Measurements from ENCODE around the gene DNAL1. TPM values are rescaled to one million over a fixed set of nuclear protein-coding genes. Genes with fewer than 3 reads are reported as not detected.
A peak's percentile ranks its signal among the peaks of the same experiment; 100 is the strongest.

Gene DNAL1
- total RNA-seq, 6 donors from 2014 or later, result 4.2 to 29.8 (median 11.5) TPM

DNA sequence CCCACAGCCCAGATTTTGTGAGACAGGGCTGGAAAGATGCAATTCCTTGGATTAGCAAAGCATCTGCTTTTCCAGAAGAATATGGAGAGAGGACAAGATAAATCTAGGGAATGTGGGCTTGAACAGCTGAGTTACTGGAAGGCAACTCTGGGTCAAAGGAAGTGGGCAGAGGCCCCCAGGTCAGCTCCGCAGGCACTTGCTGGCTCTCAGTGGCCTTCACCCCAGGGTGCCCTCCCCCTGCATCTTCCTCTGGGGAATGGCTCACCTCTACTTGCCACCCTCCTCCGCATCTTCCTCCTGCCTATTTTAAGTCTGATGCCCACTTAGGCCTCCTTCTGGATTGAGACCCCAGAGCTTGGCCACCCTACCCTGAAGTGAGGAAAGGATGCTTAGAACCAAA, 79.9 kb downstream of the DNAL1 start:
- H3K27ac ChIP-seq, result peak overlapping the region; percentile 65 to 80 (median 78)
- WGBS, 2 donors, result 84 to 85% methylated on average over 2 of the region's 2 CpGs
- peaks cover 36 to 44% (median 43%) of the 10 kb centered on the region in 4 donors for H3K4me1 ChIP-seq
- no peaks in the 10 kb centered on the region for H3K9me3 ChIP-seq
- H3K4me3 ChIP-seq, result no peak overlapping the region
- ATAC-seq (ENCODE audit: low FRiP score in 2 of 2), result no peak
- DNase-seq, result no peak
- no peaks in the 10 kb centered on the region for H3K27me3 ChIP-seq
- TF ChIP-seq POLR2AphosphoS5 (IDR thresholded peaks at IDR 0.05) (no peak), POLR2A (IDR thresholded peaks at IDR 0.05) (no peak), EP300 (IDR thresholded peaks at IDR 0.05) (no peak)
- TF ChIP-seq, protein P1, sequence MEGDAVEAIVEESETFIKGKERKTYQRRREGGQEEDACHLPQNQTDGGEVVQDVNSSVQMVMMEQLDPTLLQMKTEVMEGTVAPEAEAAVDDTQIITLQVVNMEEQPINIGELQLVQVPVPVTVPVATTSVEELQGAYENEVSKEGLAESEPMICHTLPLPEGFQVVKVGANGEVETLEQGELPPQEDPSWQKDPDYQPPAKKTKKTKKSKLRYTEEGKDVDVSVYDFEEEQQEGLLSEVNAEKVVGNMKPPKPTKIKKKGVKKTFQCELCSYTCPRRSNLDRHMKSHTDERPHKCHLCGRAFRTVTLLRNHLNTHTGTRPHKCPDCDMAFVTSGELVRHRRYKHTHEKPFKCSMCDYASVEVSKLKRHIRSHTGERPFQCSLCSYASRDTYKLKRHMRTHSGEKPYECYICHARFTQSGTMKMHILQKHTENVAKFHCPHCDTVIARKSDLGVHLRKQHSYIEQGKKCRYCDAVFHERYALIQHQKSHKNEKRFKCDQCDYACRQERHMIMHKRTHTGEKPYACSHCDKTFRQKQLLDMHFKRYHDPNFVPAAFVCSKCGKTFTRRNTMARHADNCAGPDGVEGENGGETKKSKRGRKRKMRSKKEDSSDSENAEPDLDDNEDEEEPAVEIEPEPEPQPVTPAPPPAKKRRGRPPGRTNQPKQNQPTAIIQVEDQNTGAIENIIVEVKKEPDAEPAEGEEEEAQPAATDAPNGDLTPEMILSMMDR (IDR thresholded peaks at IDR 0.05), result no peak
- H3K36me3 ChIP-seq, result peaks cover 38 to 94% (median 77%) of the 10 kb centered on the region in 4 donors

DNA sequence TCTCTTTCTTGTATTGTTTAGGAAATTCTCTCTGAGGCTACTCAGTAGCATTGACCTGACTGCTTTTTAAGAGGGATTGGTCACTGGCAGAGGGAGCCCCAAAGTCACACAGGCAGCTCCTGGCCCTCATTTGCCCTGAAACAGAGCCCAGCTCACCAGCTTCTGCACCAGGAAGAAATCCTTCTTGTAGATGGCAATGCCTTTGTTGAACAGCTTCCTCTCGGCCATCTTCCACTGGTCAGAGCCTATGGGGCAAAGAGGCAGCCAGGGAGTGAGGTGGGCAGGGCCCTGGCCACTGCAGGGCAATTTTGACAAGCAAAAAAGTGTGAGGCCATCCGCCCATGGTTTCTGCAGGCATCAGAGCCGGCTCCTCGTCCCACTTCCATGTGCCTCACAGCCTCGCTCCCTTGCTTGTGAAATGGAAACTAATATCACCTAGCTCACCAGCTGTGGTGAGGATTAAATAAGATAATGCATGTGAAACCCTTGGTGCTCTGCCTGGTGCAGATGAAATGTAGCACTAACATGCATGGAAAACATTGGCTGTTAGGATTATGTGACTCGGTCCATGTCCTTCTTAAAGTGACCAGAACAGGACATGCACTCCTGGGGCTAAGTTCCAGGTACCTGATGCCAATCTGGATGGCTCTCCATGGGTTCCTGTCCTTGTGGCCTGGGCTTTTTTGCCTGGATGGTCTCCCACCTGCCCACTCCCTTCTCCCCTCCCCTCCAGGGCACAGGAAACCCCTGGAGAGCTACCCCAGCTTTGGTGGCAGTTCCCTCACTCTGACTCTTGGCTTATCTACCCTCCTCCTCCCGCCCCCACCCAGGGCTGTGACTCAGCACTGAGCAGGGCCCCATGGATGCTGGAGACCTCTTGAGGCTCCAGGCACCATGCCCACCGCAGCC, 80.6 kb downstream of the DNAL1 start:
- Histone ChIP-seq H3K36me3 (peaks cover 38 to 94% (median 76%) of the 10 kb centered on the region in 4 donors), H3K27me3 (no peaks in the 10 kb centered on the region), H3K4me1 (peaks cover 36 to 45% (median 43%) of the 10 kb centered on the region in 4 donors), H3K9me3 (no peaks in the 10 kb centered on the region), H3K27ac (peak overlapping the region; percentile 65 to 80 (median 78)), H3K4me3 (no peak overlapping the region)
- ATAC-seq (ENCODE audit: low FRiP score in 2 of 2) (no peak), DNase-seq (no peak)
- no peak for TF ChIP-seq EP300 (IDR thresholded peaks at IDR 0.05)
- no peak for TF ChIP-seq POLR2AphosphoS5 (IDR thresholded peaks at IDR 0.05)
- TF ChIP-seq, protein P1 (IDR thresholded peaks at IDR 0.05), result no peak
- TF ChIP-seq POLR2A (IDR thresholded peaks at IDR 0.05), result no peak
- WGBS, 2 donors, result 88 to 90% methylated on average over 7 to 8 of the region's 8 CpGs

DNA sequence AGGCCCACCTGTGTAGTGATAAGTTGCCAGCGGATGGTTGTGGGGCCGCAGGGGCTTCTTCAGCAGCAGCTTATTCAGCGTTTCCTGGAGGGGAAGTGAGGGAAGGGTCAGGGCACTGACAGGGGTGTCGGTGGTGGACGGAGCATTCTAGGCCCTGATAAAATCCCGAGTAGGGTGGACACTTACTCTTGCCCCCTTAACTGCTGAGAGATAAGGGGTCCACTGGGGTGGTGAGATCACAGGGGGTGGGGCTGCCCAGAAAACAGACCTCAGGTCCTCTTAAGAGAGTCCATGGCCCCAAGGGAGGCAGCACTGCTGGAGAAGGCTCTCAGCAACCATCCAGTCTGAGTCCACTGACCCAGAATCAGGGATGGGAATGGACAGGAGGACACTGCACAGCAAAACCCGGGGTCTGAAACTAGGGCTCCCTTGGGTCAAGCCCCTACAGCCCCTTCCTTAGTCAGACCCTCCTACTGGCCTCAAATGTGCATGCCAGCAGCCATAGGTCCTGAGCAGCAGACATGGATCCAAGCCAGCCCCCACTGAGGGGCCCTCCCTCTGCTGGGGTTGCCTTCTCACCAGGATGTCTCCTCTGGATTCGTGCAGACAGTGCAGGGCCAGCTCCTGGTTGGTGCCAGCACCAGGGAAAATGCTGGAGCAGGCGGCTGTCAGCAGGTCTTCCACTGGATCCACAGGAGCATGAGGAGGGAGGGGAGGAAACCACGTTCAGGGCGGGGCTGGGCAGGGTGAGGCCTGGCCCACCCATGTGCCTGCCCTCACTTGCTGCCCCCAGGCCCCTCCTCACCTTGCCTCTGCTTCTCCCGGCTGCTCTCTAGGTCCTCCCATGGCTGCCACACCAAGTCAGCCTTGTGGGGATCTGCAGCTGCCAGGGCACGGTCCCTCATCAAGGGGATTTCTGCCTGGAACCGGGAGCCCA, 81.5 kb downstream of the DNAL1 start:
- peaks cover 39 to 52% (median 47%) of the 10 kb centered on the region in 4 donors for H3K4me1 ChIP-seq

DNA sequence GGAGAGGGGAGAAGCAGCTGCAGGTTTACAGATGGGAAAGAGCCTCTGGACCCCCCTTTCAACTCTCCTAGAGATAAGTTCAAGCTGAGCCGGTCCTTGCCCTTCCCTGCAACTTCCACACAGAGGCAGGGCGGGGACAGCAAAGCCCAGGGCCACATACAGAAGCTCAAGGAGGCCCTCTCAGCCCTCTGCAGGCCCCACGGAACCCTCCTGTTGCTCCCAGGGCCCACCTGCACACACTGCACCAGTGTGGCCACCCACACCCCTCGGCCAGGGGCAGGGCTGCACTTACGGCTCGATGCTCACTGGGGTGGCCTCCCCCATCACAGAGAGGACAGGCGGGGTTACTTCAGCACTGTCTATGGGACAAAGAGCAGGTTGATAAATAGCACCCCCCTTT, 82.4 kb downstream of the DNAL1 start:
- DNase-seq, result peak in 1 of 2 donors; percentile 44
- TF ChIP-seq POLR2A (IDR thresholded peaks at IDR 0.05) (no peak), POLR2AphosphoS5 (IDR thresholded peaks at IDR 0.05) (no peak), EP300 (IDR thresholded peaks at IDR 0.05) (no peak)
- TF ChIP-seq, protein P1 (IDR thresholded peaks at IDR 0.05), result no peak
- peaks cover 27 to 92% (median 59%) of the 10 kb centered on the region in 4 donors for H3K36me3 ChIP-seq
- no peaks in the 10 kb centered on the region for H3K9me3 ChIP-seq
- peak overlapping the region in 2 of 4 donors; percentile 77 to 79 for H3K27ac ChIP-seq
- ATAC-seq (ENCODE audit: low FRiP score in 2 of 2), result no peak
- peaks cover 40 to 52% (median 47%) of the 10 kb centered on the region in 4 donors for H3K4me1 ChIP-seq
- WGBS, 2 donors, result 85 to 93% methylated on average over 6 to 7 of the region's 7 CpGs
- H3K4me3 ChIP-seq, result no peak overlapping the region
- no peaks in the 10 kb centered on the region for H3K27me3 ChIP-seq

More for the DNA sequence above, 81.5 kb downstream of the DNAL1 start:
- peak overlapping the region in 3 of 4 donors; percentile 64 to 79 (median 77) for H3K27ac ChIP-seq
- no peaks in the 10 kb centered on the region for H3K9me3 ChIP-seq
- no peak overlapping the region for H3K4me3 ChIP-seq
- ATAC-seq (ENCODE audit: low FRiP score in 2 of 2) (no peak), DNase-seq (no peak)
- 78 to 83% methylated on average over 10 to 14 of the region's 14 CpGs for WGBS, 2 donors
- no peaks in the 10 kb centered on the region for H3K27me3 ChIP-seq
- TF ChIP-seq POLR2A (IDR thresholded peaks at IDR 0.05), result no peak
- no peak for TF ChIP-seq EP300 (IDR thresholded peaks at IDR 0.05)
- TF ChIP-seq POLR2AphosphoS5 (IDR thresholded peaks at IDR 0.05), result no peak
- TF ChIP-seq, protein P1 (IDR thresholded peaks at IDR 0.05), result no peak
- peaks cover 34 to 92% (median 67%) of the 10 kb centered on the region in 4 donors for H3K36me3 ChIP-seq
